Heart left ventricle (tissue), 16 donors: ENCODE results near the gene B4GALNT4. TPM values are rescaled to one million over a fixed set of nuclear protein-coding genes. Genes with fewer than 3 reads are reported as not detected.
"Not testable (repeated sequence)": the region's sequence is repeated elsewhere in the genome, so short reads cannot be mapped to it uniquely, and the experiment has no call there.

Source experiments
- ATAC-seq, 4 donors: fragments of 200-7000 bp; cut with Tn5 transposase; one replicate each; pipeline ENCODE4 v1.9.1; 2020 to 2022; ENCODE audit warnings: moderate library complexity in 4 of 4, mild to moderate bottlenecking in 3 of 4, moderate number of reproducible peaks in 1 of 4
- DNase-seq, 5 donors: peaks; one replicate each; pipeline ENCODE4 v3.0.0-alpha.2; 2020
- H3K27ac ChIP-seq, 12 donors: fragments of 200-600 bp; sonication (generic) in 4 of 12; one replicate each; pipeline versions ENCODE4 v1.5.0 to v1.8.0; 2016 to 2022; ENCODE audit warnings: mild to moderate bottlenecking in 2 of 12
- H3K27me3 ChIP-seq, 9 donors: fragments of 200-600 bp; sonication (generic) in 2 of 9; one replicate each; pipeline versions ENCODE4 v1.5.1 to v1.8.0; 2016 to 2022; ENCODE audit warnings: mild to moderate bottlenecking in 3 of 9
- H3K36me3 ChIP-seq, 9 donors: fragments of 200-600 bp; sonication (generic) in 2 of 9; one replicate each; pipeline versions ENCODE4 v1.5.0 to v1.8.0; 2018 to 2022; ENCODE audit warnings: mild to moderate bottlenecking in 2 of 9
- H3K4me1 ChIP-seq, 12 donors: fragments of 200-600 bp; sonication (generic) in 4 of 12; one replicate each; pipeline versions ENCODE4 v1.5.0 to v1.8.0; 2016 to 2022; ENCODE audit warnings: mild to moderate bottlenecking in 3 of 12
- H3K4me3 ChIP-seq, 12 donors: fragments of 200-600 bp; sonication (generic) in 4 of 12; one replicate each; pipeline versions ENCODE4 v1.5.0 to v1.8.0; 2017 to 2022; ENCODE audit warnings: mild to moderate bottlenecking in 9 of 12, moderate library complexity in 4 of 12
- H3K9me3 ChIP-seq, 12 donors: fragments of 200-600 bp; sonication (generic) in 4 of 12; one replicate each; pipeline versions ENCODE4 v1.5.0 to v1.8.0; 2016 to 2022; ENCODE audit warnings: mild to moderate bottlenecking in 1 of 12
- POLR2A ChIP-seq, 2 donors: fragments of 450-650 bp; IDR thresholded peaks; one replicate each; pipeline ENCODE4 v1.6.1; 2017; ENCODE audit warnings: antibody characterized with exemption in 2 of 2, mild to moderate bottlenecking in 2 of 2, moderate library complexity in 2 of 2
- WGBS, 4 donors: extraction: QIAGEN DNeasy Blood & Tissue Kit in 2 of 4; methylation state at CpG; one replicate each; pipeline versions ENCODE4 v1.1.5 to v1.1.7; 2013 to 2018; 5-methylcytosine and 5-hydroxymethylcytosine counted together
- intact Hi-C, 10 donors: fragments of 100-400 bp; cut with DNase I; formaldehyde crosslinking; loops; one replicate each; pipeline versions ENCODE4 v1.11.1 to v1.14.2; 2022
- polyA plus RNA-seq, 2 donors: library from polyadenylated mRNA; stranded (reverse); fragments of 200-250 nt; gene quantifications; one replicate each; pipeline ENCODE4 v1.2.3, GENCODE V29; 2013
- total RNA-seq, 9 donors: library from RNA; depleted of rRNA in 2 of 9; stranded (reverse); fragments of >200 nt in 2 of 9; fragmentation: NEBNext Ultra II Directional in 3 of 9; extraction: Animal tissue kit (Norgen Biotek cat#: 25700) in 3 of 9; gene quantifications; one replicate each; pipeline versions ENCODE4 v1.1.0 to v1.2.4, GENCODE V29; 2016 to 2023
- TF ChIP-seq, protein P1 (sequence below), 12 donors: fragments of 200-600 bp; sonication (generic) in 4 of 12; IDR thresholded peaks; one replicate each; pipeline versions ENCODE4 v1.5.0 to v1.8.0; 2018 to 2022; ENCODE audit warnings: antibody characterized with exemption in 12 of 12, mild to moderate bottlenecking in 5 of 12
- donor health status: ischemic (EF 13 %, LVEDD 7.1; RV severe dilation, severe dysfunction).
- donor health status: healthy with polysubstance abuse.
- donor health status: DM: no; HTN: yes; CAD: no.
- donor health status: DM: no; HTN: no; CAD: no.
- donor health status: ischemic (EF 25% LVEDD 6.9; RV normal size, moderate dysfunction).
- donor health status: ischemic (EF 25% LVEDD 5.7; RV mildly dilated, moderate dysfunction).
- donor health status: healthy.
- donor health status: DM: yes; HTN: yes; CAD: no.
- donor health status: ischemic (EF 35%, LVEDD 5.7; RV mildly dilated, moderate dysfunction).
- donor health status: nonischemic (EF 11% LVEDD 7.7; RV severe dilation, severe dysfunction).
- donor health status: DM: yes; HTN: yes; CAD: no.
- donor health status: PGD.
- donor health status: ischemic (EF 29% LVEDD 5.4; RV normal size, mild dysfunction).
- donor health status: nonischemic (EF 23%, LVEDD 6.1; RV moderate dilation, normal function).

B4GALNT4 gene
- total and polyA plus RNA-seq, 11 donors, result 0.28 to 1.9 (median 0.68) TPM; not detected in 2

DNA sequence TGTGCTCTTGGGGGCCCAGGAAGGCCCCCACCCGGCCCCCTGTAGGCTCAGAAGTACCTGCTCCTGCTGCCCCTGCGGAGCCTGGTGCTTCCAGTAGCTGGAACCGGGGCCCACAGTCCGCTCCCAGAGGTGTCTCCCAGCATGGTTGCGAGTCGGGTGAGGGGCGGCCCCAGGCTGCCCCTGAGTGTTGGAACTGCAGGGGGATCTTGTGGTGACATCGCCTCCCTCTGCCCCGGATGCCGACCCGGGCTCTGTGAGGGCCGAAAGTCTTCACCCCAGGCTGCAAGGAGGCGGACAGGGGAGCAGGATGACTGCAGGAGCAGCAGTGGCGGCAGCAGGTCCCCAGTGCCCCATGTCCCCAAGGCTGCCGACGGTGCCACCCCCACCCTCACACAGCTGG is 15.2 kb downstream of the B4GALNT4 start:
- peaks cover 0 to 14% (median 0%) of the 10 kb centered on the region in 9 donors for H3K27me3 ChIP-seq
- H3K4me1 ChIP-seq, result no peaks in the 10 kb centered on the region
- peaks cover 0 to 14% (median 6%) of the 10 kb centered on the region in 12 donors for H3K9me3 ChIP-seq
- intact Hi-C loops, result no loop called here
- WGBS, 4 donors, result 88 to 100% (median 91%) methylated on average over 1 to 16 of the region's 16 CpGs
- DNase-seq, result peak in 1 of 5 donors; percentile 52
- no peak overlapping the region for H3K4me3 ChIP-seq
- no peaks in the 10 kb centered on the region for H3K36me3 ChIP-seq
- H3K27ac ChIP-seq, result no peak overlapping the region
- no peak for ATAC-seq
- TF ChIP-seq, protein P1, sequence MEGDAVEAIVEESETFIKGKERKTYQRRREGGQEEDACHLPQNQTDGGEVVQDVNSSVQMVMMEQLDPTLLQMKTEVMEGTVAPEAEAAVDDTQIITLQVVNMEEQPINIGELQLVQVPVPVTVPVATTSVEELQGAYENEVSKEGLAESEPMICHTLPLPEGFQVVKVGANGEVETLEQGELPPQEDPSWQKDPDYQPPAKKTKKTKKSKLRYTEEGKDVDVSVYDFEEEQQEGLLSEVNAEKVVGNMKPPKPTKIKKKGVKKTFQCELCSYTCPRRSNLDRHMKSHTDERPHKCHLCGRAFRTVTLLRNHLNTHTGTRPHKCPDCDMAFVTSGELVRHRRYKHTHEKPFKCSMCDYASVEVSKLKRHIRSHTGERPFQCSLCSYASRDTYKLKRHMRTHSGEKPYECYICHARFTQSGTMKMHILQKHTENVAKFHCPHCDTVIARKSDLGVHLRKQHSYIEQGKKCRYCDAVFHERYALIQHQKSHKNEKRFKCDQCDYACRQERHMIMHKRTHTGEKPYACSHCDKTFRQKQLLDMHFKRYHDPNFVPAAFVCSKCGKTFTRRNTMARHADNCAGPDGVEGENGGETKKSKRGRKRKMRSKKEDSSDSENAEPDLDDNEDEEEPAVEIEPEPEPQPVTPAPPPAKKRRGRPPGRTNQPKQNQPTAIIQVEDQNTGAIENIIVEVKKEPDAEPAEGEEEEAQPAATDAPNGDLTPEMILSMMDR (IDR thresholded peaks at IDR 0.05), result no peak
- TF ChIP-seq POLR2A (IDR thresholded peaks at IDR 0.05), result no peak

DNA sequence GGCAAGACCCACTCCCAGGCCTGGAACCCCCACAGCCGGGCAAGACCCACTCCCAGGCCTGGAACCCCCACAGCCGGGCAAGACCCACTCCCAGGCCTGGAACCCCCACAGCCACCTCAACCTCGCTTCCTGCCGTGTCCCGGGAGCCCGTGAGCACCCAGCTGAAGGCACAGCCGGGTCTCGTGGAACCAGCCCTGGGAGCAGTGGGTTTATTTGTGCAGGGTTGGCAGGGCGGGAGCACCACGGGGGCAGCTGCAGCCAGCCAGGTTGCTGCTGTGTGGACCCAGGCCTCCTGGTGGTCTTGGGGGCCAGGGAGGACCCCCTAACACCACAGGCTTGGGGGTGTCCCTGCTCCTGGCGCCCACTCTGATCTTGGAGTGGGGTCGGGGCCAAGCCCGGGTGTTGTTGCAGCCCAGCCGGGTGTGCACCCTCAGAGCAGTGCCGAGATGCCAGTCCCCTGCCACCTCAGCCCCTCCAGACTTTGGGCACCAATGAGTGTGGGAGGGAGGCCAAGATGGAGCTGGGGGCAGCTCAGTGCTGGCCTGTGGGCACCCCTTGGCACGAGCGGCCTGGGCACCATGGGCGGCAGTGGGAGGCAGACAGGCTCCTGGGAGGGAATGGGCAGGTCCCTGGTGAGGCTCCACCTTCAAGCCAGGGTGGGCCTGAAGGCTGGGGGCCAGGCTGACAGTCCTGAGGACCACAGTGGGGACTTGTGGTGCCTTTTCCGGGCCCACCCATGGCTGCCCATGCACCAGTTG is 16.5 kb downstream of the B4GALNT4 start:
- H3K4me3 ChIP-seq, result no peak overlapping the region
- no peak for DNase-seq
- TF ChIP-seq, protein P1 (IDR thresholded peaks at IDR 0.05), result no peak
- no peak for TF ChIP-seq POLR2A (IDR thresholded peaks at IDR 0.05)
- H3K4me1 ChIP-seq, result no peaks in the 10 kb centered on the region
- no peak for ATAC-seq
- peaks cover 0 to 7% (median 0%) of the 10 kb centered on the region in 9 donors for H3K27me3 ChIP-seq
- peaks cover 0 to 14% (median 6%) of the 10 kb centered on the region in 12 donors for H3K9me3 ChIP-seq
- no peaks in the 10 kb centered on the region for H3K36me3 ChIP-seq
- no peak overlapping the region for H3K27ac ChIP-seq
- intact Hi-C loops, result no loop called here
- WGBS, 4 donors, result 82 to 98% (median 95%) methylated on average over 9 to 19 of the region's 19 CpGs

DNA sequence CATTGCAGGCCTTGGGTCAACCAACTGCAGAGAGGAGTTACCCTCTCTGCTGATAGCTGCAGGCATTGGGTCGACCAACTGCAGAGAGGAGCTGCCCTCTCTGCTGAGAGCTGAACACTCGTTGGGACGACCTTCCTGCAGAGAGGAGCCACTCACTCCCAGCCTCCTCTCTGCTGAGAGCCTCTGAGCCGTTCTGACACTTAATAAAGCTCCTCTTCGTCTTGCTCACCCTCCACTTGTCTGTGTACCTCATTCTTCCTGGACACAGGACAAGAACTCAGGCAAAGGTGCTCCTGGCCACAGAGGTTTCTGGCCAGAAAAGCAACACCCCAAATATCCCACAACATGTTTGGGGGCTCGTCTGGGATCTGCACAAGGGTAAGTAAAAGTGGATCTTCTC is 17.2 kb downstream of the B4GALNT4 start:
- H3K27me3 ChIP-seq, result peaks cover 0 to 7% (median 4%) of the 10 kb centered on the region in 9 donors
- DNase-seq (no peak), ATAC-seq (no peak)
- peaks cover 0 to 14% (median 6%) of the 10 kb centered on the region in 12 donors for H3K9me3 ChIP-seq
- H3K4me3 ChIP-seq, result no peak overlapping the region
- no peak overlapping the region for H3K27ac ChIP-seq
- no peaks in the 10 kb centered on the region for H3K4me1 ChIP-seq
- TF ChIP-seq, protein P1 (IDR thresholded peaks at IDR 0.05), result no peak
- no peak for TF ChIP-seq POLR2A (IDR thresholded peaks at IDR 0.05)
- intact Hi-C loops, result no loop called here
- H3K36me3 ChIP-seq, result no peaks in the 10 kb centered on the region
- WGBS, 4 donors, result 87 to 97% (median 92%) methylated on average over 6 of the region's 6 CpGs

DNA sequence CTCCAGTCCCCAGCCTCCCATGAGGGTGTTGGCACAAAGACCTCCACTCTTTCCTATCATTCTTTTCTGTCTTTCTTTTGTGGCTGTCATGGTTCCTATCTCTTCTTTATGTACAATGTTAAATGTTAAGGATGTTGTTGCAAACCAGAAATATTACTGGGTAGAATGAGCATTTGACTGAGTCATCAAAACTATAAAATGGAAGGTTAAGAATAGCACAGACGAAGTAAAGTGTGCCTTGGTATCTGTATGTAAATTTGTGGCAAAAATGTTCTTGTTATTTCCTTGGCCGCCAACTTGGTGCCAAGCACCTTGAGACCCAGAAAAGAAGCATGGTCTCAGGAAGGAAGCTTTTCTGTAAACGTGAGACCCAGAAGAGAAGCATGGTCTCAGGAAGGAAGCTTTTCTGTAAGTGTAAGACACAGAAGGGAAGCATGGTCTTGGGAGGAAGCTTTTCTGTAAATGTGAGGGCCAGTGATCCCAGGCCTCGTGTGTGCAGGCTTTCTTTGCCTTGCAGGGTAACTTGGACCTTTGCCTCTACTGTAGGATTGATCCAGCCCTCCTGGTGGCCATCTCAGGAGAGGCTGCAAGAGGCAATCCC is 18.0 kb downstream of the B4GALNT4 start:
- Histone ChIP-seq H3K36me3 (no peaks in the 10 kb centered on the region), H3K9me3 (peaks cover 0 to 14% (median 6%) of the 10 kb centered on the region in 12 donors), H3K27me3 (peaks cover 0 to 15% (median under 1%) of the 10 kb centered on the region in 9 donors), H3K4me3 (no peak overlapping the region), H3K27ac (no peak overlapping the region), H3K4me1 (no peaks in the 10 kb centered on the region)
- intact Hi-C loops, result no loop called here
- DNase-seq (no peak), ATAC-seq (no peak)
- 50 to 61% (median 57%) methylated on average over 4 of the region's 4 CpGs for WGBS, 4 donors
- no peak for TF ChIP-seq POLR2A (IDR thresholded peaks at IDR 0.05)
- TF ChIP-seq, protein P1 (IDR thresholded peaks at IDR 0.05), result no peak

DNA sequence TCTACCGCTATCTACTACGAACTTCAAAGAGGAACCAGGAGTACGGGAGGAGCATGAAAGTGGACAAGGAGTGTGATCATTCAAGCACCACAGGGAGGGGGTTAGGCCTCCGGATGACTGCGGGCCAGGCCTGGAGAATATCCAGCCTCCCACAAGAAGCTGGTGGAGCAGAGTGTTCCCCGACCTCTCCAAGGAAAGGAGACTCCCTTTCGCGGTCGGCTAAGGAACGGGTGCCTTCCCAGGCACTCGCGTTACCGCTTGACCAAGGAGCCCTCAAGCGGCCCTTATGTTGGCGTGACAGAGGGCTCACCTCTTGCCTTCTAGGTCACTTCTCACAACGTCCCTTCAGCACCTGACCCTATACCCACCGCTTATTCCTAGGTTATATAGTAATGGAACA is 20.1 kb downstream of the B4GALNT4 start:
- peaks cover 0 to 34% (median 4%) of the 10 kb centered on the region in 9 donors for H3K27me3 ChIP-seq
- intact Hi-C loops, H3K36me3 ChIP-seq, DNase-seq, ATAC-seq, H3K4me3 ChIP-seq, H3K27ac ChIP-seq, H3K4me1 ChIP-seq: not testable (repeated sequence)
- WGBS, 4 donors, result 62 to 82% (median 81%) methylated on average over 10 to 17 of the region's 17 CpGs
- peaks cover 0 to 14% (median 6%) of the 10 kb centered on the region in 12 donors for H3K9me3 ChIP-seq
